HepG2 (cell line): ENCODE data around the gene BCAS3. TPM values are rescaled to one million over a fixed set of nuclear protein-coding genes. Genes with fewer than 3 reads are reported as not detected.
A peak's percentile ranks its signal among the peaks of the same experiment; 100 is the strongest.

Source experiments
- ATAC-seq: fragments of 200-7000 bp; cut with Tn5 transposase; 3 replicates; pipeline ENCODE4 v1.9.1; 2020; ENCODE audit warnings: mild to moderate bottlenecking, moderate library complexity
- BruUV-seq: library from RNA; stranded (reverse); fragments of 400-500 nt; replicated peaks from 2 replicates; lab custom pipeline; 2021; lab: Mats Ljungman, UMichigan
- CTCF ChIA-PET: fragments of 300-600 bp; formaldehyde crosslinking; extraction: SDS; loops from one replicate; lab custom pipeline; 2021; ENCODE audit warnings: low total read pairs, inconsistent platforms, low intra/inter-chr PET ratio; lab: Yijun Ruan, JAX
- POLR2A ChIA-PET: fragments of 350-600 bp; sonication (Branson Sonifier 250); formaldehyde crosslinking; loops from one replicate; lab custom pipeline; 2020; ENCODE audit warnings: antibody characterized with exemption, inconsistent platforms; lab: Yijun Ruan, JAX
- DNase-seq: peaks from one replicate; pipeline ENCODE4 v3.0.0-alpha.2; 2015; ENCODE audit warnings: low spot score
- FAIRE-seq: peaks from 3 replicates; lab custom pipeline; 2011; peaks lifted over from hg19 to GRCh38; lab: Jason Lieb, UNC
- H2AFZ ChIP-seq: one replicate; pipeline ENCODE4 v1.6.1; 2011; ENCODE audit warnings: low read length, inconsistent platforms
- H3K27ac ChIP-seq: fragments of 300-600 bp; 3 replicates; pipeline ENCODE4 v1.8.0; 2011; ENCODE audit warnings: mixed run types, mild to moderate bottlenecking, mixed read lengths, low read length, inconsistent platforms; ENCODE audit not compliant: insufficient read depth; ENCODE audit errors: extremely low read length
- H3K27me3 ChIP-seq, 2 experiments: fragments of 200-600 bp in 1 of 2; 2 replicates in 1 of 2; 3 replicates in 1 of 2; pipeline versions ENCODE4 v1.6.0 to v1.8.0; 2011; ENCODE audit warnings: low read length in 2 of 2, mild to moderate bottlenecking in 2 of 2, moderate library complexity in 2 of 2, inconsistent platforms in 1 of 2; ENCODE audit not compliant: insufficient read depth in 2 of 2, control insufficient read depth in 1 of 2
- H3K36me3 ChIP-seq, 2 experiments: fragments of 200-600 bp in 1 of 2; replicated peaks in 1 of 2; 2 replicates in 1 of 2; 3 replicates in 1 of 2; pipeline versions ENCODE4 v1.5.1 to v1.8.0; 2011; ENCODE audit warnings: low read length in 2 of 2, inconsistent platforms in 1 of 2; ENCODE audit not compliant: insufficient read depth in 2 of 2, control insufficient read depth in 1 of 2
- H3K4me1 ChIP-seq: 2 replicates; pipeline ENCODE4 v1.5.1; 2012; ENCODE audit warnings: low read length, inconsistent platforms; ENCODE audit not compliant: insufficient read depth
- H3K4me2 ChIP-seq: 2 replicates; pipeline ENCODE4 v1.6.0; 2011; ENCODE audit warnings: low read depth, low read length, inconsistent platforms
- H3K4me3 ChIP-seq, 3 experiments: fragments of 200-600 bp in 1 of 3; sonication (generic), shearing (Covaris generic) in 1 of 3; replicated peaks in 1 of 3; 2 replicates each; pipeline ENCODE4 v1.5.1; 2011 to 2016; ENCODE audit warnings: low read length in 3 of 3, inconsistent platforms in 2 of 3, low read depth in 2 of 3, mild to moderate bottlenecking in 2 of 3, control low read depth in 1 of 3, mixed read lengths in 1 of 3; ENCODE audit not compliant: insufficient read depth in 1 of 3
- H3K79me2 ChIP-seq: one replicate; pipeline ENCODE4 v1.6.1; 2011; ENCODE audit warnings: low read length, inconsistent platforms; ENCODE audit not compliant: insufficient read depth
- H3K9ac ChIP-seq: 2 replicates; pipeline ENCODE4 v1.6.0; 2011; ENCODE audit warnings: mild to moderate bottlenecking, low read depth, low read length, inconsistent platforms; ENCODE audit not compliant: insufficient read depth
- H3K9me3 ChIP-seq: 2 replicates; pipeline ENCODE4 v1.5.1; 2012; ENCODE audit warnings: mild to moderate bottlenecking, low read length
- H4K20me1 ChIP-seq: 2 replicates; pipeline ENCODE4 v1.6.0; 2011; ENCODE audit warnings: inconsistent platforms, mild to moderate bottlenecking, low read length, moderate library complexity; ENCODE audit not compliant: insufficient read depth
- BRD4 ChIP-seq: sonication (generic); formaldehyde crosslinking; IDR thresholded peaks from 2 replicates; pipeline ENCODE4 v1.4.0; 2020; ENCODE audit warnings: missing genetic modification reagents
- GFI1 ChIP-seq: sonication (generic); formaldehyde crosslinking; IDR thresholded peaks from 2 replicates; pipeline ENCODE4 v1.5.0; 2020; ENCODE audit warnings: missing genetic modification reagents, mild to moderate bottlenecking, borderline replicate concordance
- JDP2 ChIP-seq: sonication (generic); formaldehyde crosslinking; IDR thresholded peaks from 2 replicates; pipeline ENCODE4 v1.8.1; 2022; ENCODE audit warnings: missing genetic modification reagents, borderline replicate concordance
- KLF13 ChIP-seq: sonication (generic); formaldehyde crosslinking; IDR thresholded peaks from 2 replicates; pipeline ENCODE4 v1.4.0; 2020; ENCODE audit warnings: mild to moderate bottlenecking, missing genetic modification reagents
- MAFF ChIP-seq: IDR thresholded peaks from 2 replicates; pipeline ENCODE4 v1.6.1; 2011; ENCODE audit warnings: low read depth, low read length, improper control_type of control experiment
- MAFK ChIP-seq, 2 experiments: IDR thresholded peaks in 1 of 2; conservative IDR thresholded peaks in 1 of 2; 2 replicates each; pipeline ENCODE4 v1.6.1; 2011; ENCODE audit warnings: improper control_type of control experiment in 2 of 2, low read length in 2 of 2
- SNRNP70 ChIP-seq: fragments of 200-400 bp; formaldehyde crosslinking; IDR thresholded peaks from 2 replicates; pipeline ENCODE4 v1.6.1; 2017; ENCODE audit warnings: mild to moderate bottlenecking, low read depth, low read length, moderate library complexity
- STAG1 ChIP-seq: sonication (generic); formaldehyde crosslinking; IDR thresholded peaks from 2 replicates; pipeline ENCODE4 v1.4.0; 2020; ENCODE audit warnings: missing genetic modification reagents
- TCF7 ChIP-seq: sonication (generic); IDR thresholded peaks from 2 replicates; pipeline ENCODE4 v1.6.1; 2016; ENCODE audit warnings: antibody characterized with exemption, low read depth
- TFAP4 ChIP-seq: sonication (generic); IDR thresholded peaks from 2 replicates; pipeline ENCODE4 v1.6.1; 2016; ENCODE audit warnings: low read depth, borderline replicate concordance
- TP53 ChIP-seq: sonication (generic); formaldehyde crosslinking; conservative IDR thresholded peaks from 2 replicates; pipeline ENCODE4 v1.4.0; 2020; ENCODE audit warnings: missing genetic modification reagents
- ZFP36 ChIP-seq: fragments of 150-350 bp; IDR thresholded peaks from 2 replicates; pipeline ENCODE4 v1.6.1; 2018; ENCODE audit warnings: borderline replicate concordance, low read length, low read depth; ENCODE audit not compliant: partially characterized antibody
- ZFP36L2 ChIP-seq: sonication (generic); formaldehyde crosslinking; IDR thresholded peaks from 2 replicates; pipeline ENCODE4 v1.4.0; 2020; ENCODE audit warnings: missing genetic modification reagents
- ZNF121 ChIP-seq: sonication (generic); formaldehyde crosslinking; IDR thresholded peaks from 2 replicates; pipeline ENCODE4 v1.5.0; 2020; ENCODE audit warnings: mild to moderate bottlenecking, missing genetic modification reagents
- ZNF230 ChIP-seq: sonication (generic); formaldehyde crosslinking; IDR thresholded peaks from 2 replicates; pipeline ENCODE4 v1.4.0; 2020; ENCODE audit warnings: mild to moderate bottlenecking, missing genetic modification reagents
- ZNF282 ChIP-seq: fragments of 450-650 bp; IDR thresholded peaks from 2 replicates; pipeline ENCODE4 v1.6.1; 2018; ENCODE audit not compliant: partially characterized antibody
- ZNF317 ChIP-seq: sonication (generic); formaldehyde crosslinking; IDR thresholded peaks from 2 replicates; pipeline ENCODE4 v1.5.0; 2020; ENCODE audit warnings: mild to moderate bottlenecking, missing genetic modification reagents
- ZNF44 ChIP-seq: sonication (generic); formaldehyde crosslinking; IDR thresholded peaks from 2 replicates; pipeline ENCODE4 v1.5.1; 2020; ENCODE audit warnings: mild to moderate bottlenecking, missing genetic modification reagents
- ZNF713 ChIP-seq: sonication (generic); formaldehyde crosslinking; IDR thresholded peaks from 2 replicates; pipeline ENCODE4 v1.4.0; 2020; ENCODE audit warnings: mild to moderate bottlenecking, missing genetic modification reagents
- WGBS: methylation state at CpG from one replicate; pipeline ENCODE4 v1.1.6; 2017; ENCODE audit warnings: low lambda C conversion rate; 5-methylcytosine and 5-hydroxymethylcytosine counted together
- in situ Hi-C: cut with HindIII; loops from 2 replicates; pipeline ENCODE4 v1.10.0; 2017; ENCODE audit warnings: low pct_unique_long_range_greater_than_20kb; ENCODE audit not compliant: extremely low pct_ligation_motif_present
- intact Hi-C: fragments of 100-400 bp; cut with micrococcal nuclease; formaldehyde crosslinking; loops from one replicate; pipeline ENCODE4 v1.10.0; 2022; ENCODE audit not compliant: unreplicated experiment
- polyA plus RNA-seq, 8 experiments: library from polyadenylated mRNA; depleted of rRNA in 3 of 8; stranded (reverse) in 7 of 8; unstranded in 1 of 8; fragments of >200 nt; fragmentation: Illumina TruSeq in 4 of 8; extraction: Trizol in 4 of 8; gene quantifications; 2 replicates each; pipeline versions ENCODE4 v1.2.1 to v1.2.3, GENCODE V29; 2011 to 2016; ENCODE audit warnings: low read depth in 4 of 8, missing spikeins in 1 of 8, mixed read lengths in 1 of 8; ENCODE audit not compliant: insufficient read depth in 1 of 8
- total RNA-seq, 5 experiments: library from RNA; depleted of rRNA; stranded (reverse); fragments of >200 nt; fragmentation: Illumina TruSeq; extraction: Trizol; gene quantifications; 2 replicates each; pipeline ENCODE4 v1.2.3, GENCODE V29; 2016; ENCODE audit warnings: low read depth in 1 of 5
- TF ChIP-seq, protein P1 (sequence below): sonication (generic); formaldehyde crosslinking; conservative IDR thresholded peaks from 2 replicates; pipeline ENCODE4 v1.8.0; 2022; ENCODE audit warnings: low read depth, missing genetic modification reagents
- TF ChIP-seq, protein P2 (sequence below): sonication (generic); formaldehyde crosslinking; IDR thresholded peaks from 2 replicates; pipeline ENCODE4 v1.4.0; 2020; ENCODE audit warnings: missing genetic modification reagents

BCAS3 gene
- total and polyA plus RNA-seq, 2 of the 13 experiments (the other 11 are each of a cell fraction or from before 2014, with no cell fraction given): 10.7 to 11.2 TPM

- peaks cover 12% of the 10 kb centered on the region for H3K4me1 ChIP-seq
- H3K9me3 ChIP-seq: no peaks in the 10 kb centered on the region
- FAIRE-seq: no peak
- peak overlapping the region; percentile 1 for H2AFZ ChIP-seq
- H4K20me1 ChIP-seq: no peaks in the 10 kb centered on the region
- peak overlapping the region; percentile 62 for H3K4me2 ChIP-seq
- H3K79me2 ChIP-seq: no peaks in the 10 kb centered on the region
- peak; percentile 59; the same call in 2 of the 3 replicates for ATAC-seq
- DNase-seq: no peak
- ChIA-PET POLR2A (no interaction called here), CTCF (no interaction called here)
- H3K9ac ChIP-seq: no peak overlapping the region
- 26% methylated on average over 6 of the region's 6 CpGs for WGBS
- intact Hi-C loops: no loop called here
- H3K27me3 ChIP-seq: no peaks in the 10 kb centered on the region
- H3K36me3 ChIP-seq: no peaks in the 10 kb centered on the region
- H3K4me3 ChIP-seq: peak overlapping the region in 2 of 3 experiments; percentile 4 to 28; a peak in 3 of 6 replicates
- H3K27ac ChIP-seq: no peak overlapping the region
- BruUV-seq: no TSS peak
- in situ Hi-C loops: no loop called here
- TF ChIP-seq TCF7 (no peak), ZFP36L2 (no peak), ZNF230 (CRISPR knock-in tag) (no peak), JDP2 (CRISPR knock-in tag) (no peak), STAG1 (CRISPR knock-in tag) (no peak), ZNF44 (CRISPR knock-in tag) (no peak), ZNF121 (CRISPR knock-in tag) (no peak), ZFP36 (no peak), TFAP4 (peak; percentile 53; the same call in 1 of the 2 replicates), ZNF282 (no peak), GFI1 (no peak), BRD4 (CRISPR knock-in tag) (no peak), KLF13 (CRISPR knock-in tag) (no peak), TP53 (no peak), ZNF713 (CRISPR knock-in tag) (no peak), ZNF317 (no peak), SNRNP70 (no peak), MAFK (conservative IDR thresholded peaks at IDR 0.05 in 1 of 2, IDR thresholded peaks at IDR 0.05 in 1 of 2; ENCODE audit: low read length in 2 of 2) (peak in 1 of 2 experiments; percentile 29; a peak in 1 of 4 replicates), MAFF (peak; percentile 21; the same call in 1 of the 2 replicates)
- TF ChIP-seq, protein P1, sequence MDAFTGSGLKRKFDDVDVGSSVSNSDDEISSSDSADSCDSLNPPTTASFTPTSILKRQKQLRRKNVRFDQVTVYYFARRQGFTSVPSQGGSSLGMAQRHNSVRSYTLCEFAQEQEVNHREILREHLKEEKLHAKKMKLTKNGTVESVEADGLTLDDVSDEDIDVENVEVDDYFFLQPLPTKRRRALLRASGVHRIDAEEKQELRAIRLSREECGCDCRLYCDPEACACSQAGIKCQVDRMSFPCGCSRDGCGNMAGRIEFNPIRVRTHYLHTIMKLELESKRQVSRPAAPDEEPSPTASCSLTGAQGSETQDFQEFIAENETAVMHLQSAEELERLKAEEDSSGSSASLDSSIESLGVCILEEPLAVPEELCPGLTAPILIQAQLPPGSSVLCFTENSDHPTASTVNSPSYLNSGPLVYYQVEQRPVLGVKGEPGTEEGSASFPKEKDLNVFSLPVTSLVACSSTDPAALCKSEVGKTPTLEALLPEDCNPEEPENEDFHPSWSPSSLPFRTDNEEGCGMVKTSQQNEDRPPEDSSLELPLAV (CRISPR knock-in tag): no peak
- TF ChIP-seq, protein P2, sequence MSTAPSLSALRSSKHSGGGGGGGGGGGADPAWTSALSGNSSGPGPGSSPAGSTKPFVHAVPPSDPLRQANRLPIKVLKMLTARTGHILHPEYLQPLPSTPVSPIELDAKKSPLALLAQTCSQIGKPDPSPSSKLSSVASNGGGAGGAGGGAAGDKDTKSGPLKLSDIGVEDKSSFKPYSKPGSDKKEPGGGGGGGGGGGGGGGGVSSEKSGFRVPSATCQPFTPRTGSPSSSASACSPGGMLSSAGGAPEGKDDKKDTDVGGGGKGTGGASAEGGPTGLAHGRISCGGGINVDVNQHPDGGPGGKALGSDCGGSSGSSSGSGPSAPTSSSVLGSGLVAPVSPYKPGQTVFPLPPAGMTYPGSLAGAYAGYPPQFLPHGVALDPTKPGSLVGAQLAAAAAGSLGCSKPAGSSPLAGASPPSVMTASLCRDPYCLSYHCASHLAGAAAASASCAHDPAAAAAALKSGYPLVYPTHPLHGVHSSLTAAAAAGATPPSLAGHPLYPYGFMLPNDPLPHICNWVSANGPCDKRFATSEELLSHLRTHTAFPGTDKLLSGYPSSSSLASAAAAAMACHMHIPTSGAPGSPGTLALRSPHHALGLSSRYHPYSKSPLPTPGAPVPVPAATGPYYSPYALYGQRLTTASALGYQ (CRISPR knock-in tag): no peak
These were observed 530.9 kb downstream of the BCAS3 start for GRCh38 chr17:61208301-61209105.
